Activated CD4-positive, alpha-beta T cell treated with anti-CD3 and anti-CD28 coated beads, Interleukin-2, amount 50 U/mL, for 1 hour (primary cell): ENCODE measurements around the gene FCRL6.

Experiments
- DNase-seq: peaks from one replicate; pipeline ENCODE4 v3.0.0-alpha.2; 2020

Gene FCRL6

DNA sequence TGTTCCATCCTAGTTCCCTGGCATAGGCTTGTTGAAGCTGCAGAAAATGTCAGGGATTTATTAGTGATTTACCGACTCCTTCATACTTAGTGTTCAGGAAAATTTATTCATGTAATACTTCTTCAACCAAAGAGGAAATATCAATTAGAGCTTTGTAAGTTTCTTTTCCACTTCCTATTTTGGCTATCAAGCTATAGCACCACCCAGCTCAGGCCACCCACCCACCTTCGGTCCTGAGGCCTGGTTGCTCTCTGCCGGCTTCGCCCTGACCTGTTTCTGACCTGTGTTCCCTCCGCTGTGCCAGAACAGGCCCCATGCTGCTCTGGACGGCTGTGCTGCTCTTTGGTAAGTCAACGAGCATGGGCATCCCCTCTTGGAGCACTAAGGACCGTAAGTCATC, at the start of gene FCRL6:
TSS of gene FCRL6 (plus strand) at position 250 of the 400 bp plus-strand sequence. CDS start at position 315, 65 bp downstream.
- no peak for DNase-seq

DNA sequence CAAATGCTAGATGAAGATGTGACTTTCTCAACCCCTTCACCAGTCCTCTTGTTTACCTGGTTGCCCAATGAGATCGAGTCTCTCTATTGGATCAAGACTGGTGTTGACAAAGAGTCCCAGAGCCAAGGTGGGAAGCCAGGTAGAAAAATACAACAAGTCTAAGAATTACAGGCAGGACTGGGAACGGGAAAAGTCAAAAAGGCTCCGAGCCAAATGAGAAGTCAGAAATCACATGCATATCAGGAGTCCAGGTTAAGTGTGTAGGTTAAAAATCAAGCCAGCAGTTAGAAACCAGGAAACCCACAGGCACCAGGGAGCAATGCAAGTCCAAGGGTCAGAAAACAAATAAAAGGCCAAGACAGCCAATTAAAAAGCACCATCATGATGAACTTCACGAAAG, 48.8 kb upstream of the FCRL6 start:
- DNase-seq, result no peak

- no peak for DNase-seq
Observed at GRCh38 chr1:159755451-159756007, 46.6 kb upstream of the FCRL6 start.

DNA sequence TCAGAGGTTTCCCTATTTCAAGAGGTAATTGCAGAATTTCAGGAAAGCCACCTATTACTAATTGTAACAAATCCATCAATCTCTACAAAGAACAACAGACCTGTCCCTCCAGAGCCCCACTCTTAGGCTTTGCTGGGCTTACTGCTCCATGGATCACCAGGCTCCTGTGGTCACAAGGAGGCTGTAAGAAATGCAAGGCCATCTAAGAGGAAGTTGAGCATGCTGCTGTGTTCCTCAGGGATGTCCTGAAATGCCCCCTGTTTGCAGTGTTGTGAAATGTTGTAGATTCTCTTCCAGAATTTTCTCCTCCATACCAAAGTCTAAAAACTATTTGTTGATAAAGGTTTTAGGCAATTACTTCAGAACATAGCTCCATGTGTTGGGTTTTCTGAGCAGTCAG, 45.8 kb upstream of the FCRL6 start:
- no peak for DNase-seq

- no peak for DNase-seq
Observed at GRCh38 chr1:159763686-159764085, 38.5 kb upstream of the FCRL6 start.

GRCh38 chr1:159765806-159766205, 36.4 kb upstream of the FCRL6 start:
- no peak for DNase-seq

- DNase-seq, result no peak
Observed at GRCh38 chr1:159771127-159771895, 30.8 kb upstream of the FCRL6 start.

DNA sequence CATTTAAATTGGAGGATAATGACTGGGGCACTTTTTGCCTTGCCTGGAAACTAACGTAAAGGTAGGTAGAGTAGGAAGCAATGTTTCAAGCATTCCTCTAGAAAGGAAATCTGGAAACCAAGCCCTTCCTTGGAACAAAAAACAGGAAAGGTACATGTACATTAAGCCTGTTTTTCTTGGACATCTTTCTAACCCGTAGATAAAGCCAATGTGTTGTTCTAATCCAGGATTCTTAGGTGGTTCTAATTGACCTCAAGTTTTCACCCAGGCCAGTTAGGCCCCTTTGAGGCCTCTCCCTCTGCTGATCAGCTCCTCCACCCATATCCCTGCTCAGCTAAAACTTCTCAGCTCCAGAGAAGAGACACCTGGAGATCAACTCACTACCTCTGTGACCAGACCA, 27.7 kb upstream of the FCRL6 start:
- no peak for DNase-seq

- DNase-seq, result no peak
Observed at GRCh38 chr1:159775716-159776115, 26.4 kb upstream of the FCRL6 start.

DNA sequence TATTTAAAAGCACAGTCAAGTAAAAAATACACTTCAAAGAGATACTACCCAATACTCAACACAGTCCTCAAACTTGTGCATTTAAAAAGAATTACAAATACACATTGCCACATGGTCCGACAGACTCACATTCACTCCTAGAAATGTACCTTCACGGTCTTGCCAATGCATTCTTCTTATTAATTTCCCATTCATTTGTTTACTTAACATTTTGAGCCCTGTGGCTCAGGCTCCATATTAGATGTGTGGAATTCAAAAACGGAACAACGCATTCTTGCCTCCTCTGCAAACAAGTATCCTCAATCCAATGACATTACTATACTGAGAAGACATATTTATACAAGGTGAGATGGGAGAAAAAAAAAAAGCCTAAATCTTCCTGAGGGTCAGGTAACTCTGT, 23.9 kb upstream of the FCRL6 start:
- no peak for DNase-seq

- DNase-seq, result no peak
Observed at GRCh38 chr1:159779403-159779851, 22.7 kb upstream of the FCRL6 start.

DNA sequence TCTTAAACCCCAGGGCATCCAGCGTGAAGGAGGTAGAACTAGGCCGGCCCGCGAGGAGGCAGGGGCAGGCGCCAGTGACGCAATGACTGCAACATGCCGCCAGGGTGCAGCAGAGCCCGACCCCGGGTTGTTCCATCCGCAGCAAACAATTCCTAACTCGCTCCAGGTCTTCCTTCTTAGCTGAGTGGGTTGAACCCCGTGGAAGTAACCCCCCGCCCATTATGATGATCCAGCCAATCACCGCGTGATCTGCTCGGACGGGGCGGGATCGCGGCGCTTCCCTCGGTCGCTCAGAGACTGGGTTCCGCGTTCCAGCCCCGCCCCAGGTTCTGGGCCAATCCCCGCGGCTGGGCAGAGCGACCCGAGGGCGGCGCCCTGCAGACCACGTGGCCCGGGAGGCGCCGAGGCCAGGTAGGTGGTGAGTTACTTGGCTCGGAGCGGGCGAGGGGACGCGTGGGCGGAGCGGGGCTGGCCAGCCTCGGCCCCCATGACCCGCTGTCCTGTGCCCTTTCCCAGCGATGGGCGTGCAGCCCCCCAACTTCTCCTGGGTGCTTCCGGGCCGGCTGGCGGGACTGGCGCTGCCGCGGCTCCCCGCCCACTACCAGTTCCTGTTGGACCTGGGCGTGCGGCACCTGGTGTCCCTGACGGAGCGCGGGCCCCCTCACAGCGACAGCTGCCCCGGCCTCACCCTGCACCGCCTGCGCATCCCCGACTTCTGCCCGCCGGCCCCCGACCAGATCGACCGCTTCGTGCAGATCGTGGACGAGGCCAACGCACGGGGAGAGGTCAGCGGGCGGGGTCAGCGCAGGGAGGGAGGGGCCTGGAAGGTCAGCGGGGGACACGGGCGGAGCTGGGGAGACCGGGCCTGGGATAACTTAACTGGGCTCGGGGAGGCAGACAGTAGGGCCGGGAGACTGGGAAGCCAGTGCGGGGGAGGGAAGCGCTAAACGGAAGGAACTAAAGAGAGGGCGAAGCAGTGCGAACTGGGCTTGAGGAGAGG, 21.3 kb upstream of the FCRL6 start, which contains the start of gene DUSP23:
TSS of gene DUSP23 (plus strand) at position 380 of the 1,000 bp plus-strand sequence. CDS start at position 519, 139 bp downstream.
- peak; percentile 96 for DNase-seq

DNA sequence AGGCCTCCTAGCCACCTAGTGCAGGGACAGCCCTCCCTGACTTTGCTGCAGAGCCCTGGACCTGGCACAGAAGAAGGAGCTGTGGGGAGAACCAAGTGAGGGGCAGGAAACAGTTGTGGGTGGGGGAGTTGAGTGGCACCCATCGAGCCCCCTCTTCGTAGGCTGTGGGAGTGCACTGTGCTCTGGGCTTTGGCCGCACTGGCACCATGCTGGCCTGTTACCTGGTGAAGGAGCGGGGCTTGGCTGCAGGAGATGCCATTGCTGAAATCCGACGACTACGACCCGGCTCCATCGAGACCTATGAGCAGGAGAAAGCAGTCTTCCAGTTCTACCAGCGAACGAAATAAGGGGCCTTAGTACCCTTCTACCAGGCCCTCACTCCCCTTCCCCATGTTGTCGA, 20.2 kb upstream of the FCRL6 start:
- no peak for DNase-seq

DNA sequence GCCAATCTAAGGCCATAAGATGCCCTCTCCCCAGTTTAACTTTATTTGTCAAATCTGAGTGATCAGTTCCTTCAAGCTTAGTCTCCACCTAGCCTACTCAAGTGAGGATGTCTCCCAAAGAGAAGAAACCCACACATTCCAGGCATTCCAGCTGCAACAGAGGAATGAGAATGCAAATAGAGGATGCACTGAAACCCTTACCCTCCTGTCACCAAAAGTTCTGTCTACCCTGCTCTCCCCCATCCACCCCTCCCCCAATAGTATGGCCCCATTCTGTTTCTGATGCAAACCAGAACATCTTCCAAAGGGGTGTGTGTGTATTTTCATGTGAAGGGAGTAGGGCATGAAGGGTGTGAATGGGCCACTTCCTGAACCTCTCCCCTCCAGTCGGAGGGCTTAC, 18.4 kb upstream of the FCRL6 start:
- no peak for DNase-seq

DNA sequence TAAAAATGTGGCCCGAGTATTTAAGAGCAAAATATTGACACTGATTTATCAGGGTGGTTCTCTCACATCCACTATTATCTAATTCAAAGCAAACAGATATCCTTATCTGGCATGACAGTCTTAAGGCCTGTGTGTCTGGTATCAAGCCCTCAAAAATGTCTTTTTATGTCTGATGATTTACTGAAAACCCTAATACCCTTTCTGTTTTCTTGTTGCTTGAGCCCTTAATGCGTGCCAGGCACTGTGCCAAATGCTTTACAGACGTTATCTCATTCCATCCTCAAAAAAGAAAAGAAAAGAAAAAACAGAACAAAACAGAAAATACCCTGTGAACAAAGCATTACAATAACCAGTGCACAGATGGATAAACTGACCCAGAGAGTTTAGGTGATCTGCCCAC, 15.7 kb upstream of the FCRL6 start:
- no peak for DNase-seq

DNA sequence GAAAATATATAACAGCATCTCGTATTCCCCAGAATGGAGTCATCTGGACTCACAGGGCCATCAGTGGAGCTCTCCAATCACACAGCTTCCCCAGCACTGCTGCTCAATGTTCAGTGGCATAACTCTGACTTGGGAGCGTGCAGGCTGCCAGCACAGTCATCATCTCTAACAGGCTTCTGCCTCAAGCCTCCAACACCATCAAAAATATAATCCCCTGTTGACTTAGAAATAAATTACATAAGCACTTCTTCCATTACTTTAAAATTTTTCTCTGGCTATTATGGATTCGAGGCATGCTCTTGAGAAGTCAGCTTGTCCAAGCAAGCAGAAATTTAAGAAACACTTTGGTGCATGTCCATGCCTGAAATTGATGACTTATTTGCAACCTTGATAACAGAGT, 15.2 kb upstream of the FCRL6 start:
- DNase-seq, result no peak

DNA sequence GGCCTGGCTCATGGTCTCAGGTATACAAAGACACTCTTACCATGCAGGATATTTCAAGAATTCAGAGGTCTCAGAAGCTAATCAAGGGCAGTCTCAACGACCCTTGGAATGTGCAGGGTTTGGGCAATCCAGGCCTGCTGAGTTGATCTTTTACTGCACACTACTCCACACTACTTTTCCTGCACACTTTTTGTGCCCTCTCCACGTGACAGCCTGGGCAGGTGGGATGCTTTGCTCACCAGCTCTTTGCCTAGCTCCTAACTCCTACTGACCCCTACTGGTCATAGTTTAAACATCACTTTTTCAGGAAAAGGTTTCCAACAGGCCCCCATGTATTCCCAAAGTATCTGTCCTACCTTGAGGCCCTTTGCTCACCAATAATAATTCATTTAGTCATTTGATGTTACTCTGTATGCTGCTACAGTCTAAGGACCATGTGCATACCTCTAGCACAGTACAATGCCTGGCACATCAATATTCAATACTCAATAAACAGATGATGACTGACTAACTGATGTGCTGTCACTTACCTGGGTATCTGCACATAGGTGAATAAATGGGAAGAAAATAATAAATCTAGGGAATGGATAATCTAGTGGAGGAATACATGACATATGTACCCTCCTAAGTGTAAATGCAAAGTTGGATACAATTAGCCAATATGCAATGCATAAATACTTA, 11.8 kb upstream of the FCRL6 start:
- DNase-seq, result no peak

- no peak for DNase-seq
Observed at GRCh38 chr1:159791031-159791430, 11.1 kb upstream of the FCRL6 start.

DNA sequence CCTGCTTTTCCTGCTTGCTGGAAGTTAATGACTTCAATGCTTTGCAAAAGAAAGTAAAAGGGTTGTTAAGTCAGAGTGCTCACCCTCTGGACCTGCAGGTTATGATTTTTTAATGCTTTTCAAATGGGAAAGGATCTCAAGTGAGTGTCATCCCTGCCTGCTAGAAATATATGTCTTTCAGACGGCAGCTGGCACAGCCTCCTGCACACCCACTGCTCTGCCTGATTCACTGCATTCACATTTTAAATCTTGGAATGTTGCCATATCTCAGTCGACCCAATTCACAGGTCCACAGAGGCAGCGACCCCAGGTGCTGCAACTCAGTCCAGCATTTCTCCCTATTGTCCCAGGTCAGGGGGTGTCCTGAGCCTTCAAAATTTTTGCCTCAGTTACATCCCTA, 10.7 kb upstream of the FCRL6 start:
- DNase-seq, result no peak

DNA sequence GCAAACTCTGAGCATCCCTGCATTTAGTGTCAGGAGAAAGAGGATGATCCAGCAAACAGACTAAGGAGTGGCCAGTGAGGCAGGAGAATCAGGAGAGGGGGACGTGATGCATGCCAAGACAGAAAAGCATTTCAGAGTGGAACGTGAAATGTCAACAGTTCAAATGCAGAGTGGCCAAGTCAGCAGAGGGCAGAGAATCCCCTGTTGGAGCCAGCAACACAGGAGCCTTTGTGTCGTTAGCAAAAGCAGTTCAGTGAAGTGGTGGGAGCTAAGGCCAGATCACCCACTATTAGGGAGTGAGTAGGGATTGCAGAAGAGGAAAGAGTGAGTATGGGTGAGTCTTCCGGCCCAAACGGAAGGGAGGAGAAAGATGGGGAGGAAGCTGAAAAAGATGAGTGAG, 6.6 kb upstream of the FCRL6 start:
- no peak for DNase-seq

DNA sequence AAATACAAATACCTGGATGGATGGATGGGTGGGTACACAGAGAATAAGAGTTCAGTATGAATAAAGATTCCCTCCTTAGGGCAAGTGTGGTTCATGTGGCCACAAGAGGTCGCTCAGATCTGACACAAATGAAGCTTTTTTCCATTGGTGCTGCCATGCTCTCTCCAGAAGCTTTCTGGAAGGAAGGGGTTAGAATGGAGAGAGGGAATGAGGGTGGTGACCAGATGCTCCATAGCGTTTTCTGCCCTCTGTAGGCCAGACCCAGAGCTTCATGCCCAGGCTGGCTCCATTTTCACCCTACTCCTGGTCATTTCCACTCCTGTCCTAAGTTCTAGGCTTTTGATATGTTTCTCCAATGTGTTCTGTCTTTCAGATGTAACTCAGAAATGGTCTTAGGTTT, 3.3 kb upstream of the FCRL6 start:
- DNase-seq, result peak; percentile 49

DNA sequence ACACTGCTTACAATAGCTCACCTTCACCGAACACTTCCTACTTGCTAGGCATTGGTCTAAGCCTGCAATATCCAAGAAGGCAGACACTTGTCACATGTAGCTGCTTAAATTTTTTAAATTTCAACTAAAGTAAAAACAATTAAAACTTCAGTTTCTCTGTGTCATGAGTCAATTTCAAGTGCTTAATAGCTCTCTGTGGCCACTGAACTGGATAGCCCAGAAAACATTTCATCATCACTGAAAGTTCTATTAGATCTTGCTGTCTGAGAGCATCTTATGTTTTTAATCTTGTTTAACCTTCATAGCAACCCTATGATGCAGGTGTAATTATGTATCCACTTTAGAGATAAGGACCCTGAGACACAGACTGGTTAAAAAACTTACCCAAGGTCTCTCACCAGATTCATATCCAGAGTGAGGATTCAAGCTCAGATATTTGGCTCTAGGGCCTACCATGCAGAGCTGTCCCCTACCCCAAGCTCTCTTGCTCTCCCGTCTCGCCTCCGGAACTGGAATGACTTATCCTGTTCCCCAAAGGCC, 2.6 kb upstream of the FCRL6 start:
- DNase-seq, result no peak
